ENCODE results near the gene SDR9C7. TPM values are rescaled to one million over a fixed set of nuclear protein-coding genes. Genes with fewer than 3 reads are reported as not detected.
"Not testable (repeated sequence)": the region's sequence is repeated elsewhere in the genome, so short reads cannot be mapped to it uniquely, and the experiment has no call there.

SDR9C7 gene
- total RNA-seq, 6 experiments from 2014 or later: not detected

DNA sequence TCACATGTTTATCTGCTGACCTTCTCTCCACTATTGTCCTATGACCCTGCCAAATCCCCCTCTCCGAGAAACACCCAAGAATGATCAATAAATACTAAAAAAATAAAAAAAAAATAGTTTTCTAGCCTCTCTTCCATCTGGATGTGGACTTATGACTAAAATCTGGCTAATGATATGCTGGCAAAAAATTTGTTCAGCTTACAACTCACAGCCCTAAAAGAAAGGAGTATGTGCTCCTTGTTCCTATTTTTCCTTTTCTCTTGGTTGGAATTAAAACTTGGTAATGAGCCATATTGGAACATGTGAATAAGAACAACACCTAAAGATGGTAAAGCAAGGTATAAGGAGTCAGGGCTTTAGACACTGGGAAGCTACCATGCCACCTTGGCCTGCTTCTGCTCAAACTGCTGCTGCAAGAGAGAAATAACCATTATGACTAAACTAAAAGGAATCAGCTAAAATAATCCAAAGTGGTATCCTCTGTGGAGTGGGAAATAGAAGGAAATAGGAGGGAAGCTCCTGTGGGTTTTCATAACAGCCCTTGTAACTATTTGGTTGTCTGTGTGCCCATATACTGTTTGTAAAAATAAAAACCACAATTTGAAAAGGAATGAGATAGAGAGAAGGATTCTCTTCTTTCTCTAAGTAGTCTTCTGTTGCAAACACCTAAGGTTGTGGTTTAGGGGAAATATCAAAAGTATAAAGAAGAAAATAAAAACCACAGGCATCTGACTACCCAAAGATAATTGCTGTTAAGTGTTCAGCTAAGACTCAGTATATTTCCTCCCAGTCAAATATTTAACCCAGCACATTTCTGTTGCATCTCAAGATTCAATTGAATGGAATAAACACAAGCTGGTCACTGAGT lies 53.8 kb downstream of the SDR9C7 start:
- Mint-ChIP-seq H3K4me3 (no peak overlapping the region), H3K36me3 (ENCODE audit: low read depth) (no peaks in the 10 kb centered on the region), H3K27ac (no peak overlapping the region), H3K9me3 (peaks cover 4% of the 10 kb centered on the region; the same call in 1 of the 2 replicates), H3K27me3 (ENCODE audit: insufficient read depth) (peaks cover 8% of the 10 kb centered on the region), H3K4me1 (ENCODE audit: low read depth) (peaks cover 22% of the 10 kb centered on the region)
- TF ChIP-seq, protein P1, sequence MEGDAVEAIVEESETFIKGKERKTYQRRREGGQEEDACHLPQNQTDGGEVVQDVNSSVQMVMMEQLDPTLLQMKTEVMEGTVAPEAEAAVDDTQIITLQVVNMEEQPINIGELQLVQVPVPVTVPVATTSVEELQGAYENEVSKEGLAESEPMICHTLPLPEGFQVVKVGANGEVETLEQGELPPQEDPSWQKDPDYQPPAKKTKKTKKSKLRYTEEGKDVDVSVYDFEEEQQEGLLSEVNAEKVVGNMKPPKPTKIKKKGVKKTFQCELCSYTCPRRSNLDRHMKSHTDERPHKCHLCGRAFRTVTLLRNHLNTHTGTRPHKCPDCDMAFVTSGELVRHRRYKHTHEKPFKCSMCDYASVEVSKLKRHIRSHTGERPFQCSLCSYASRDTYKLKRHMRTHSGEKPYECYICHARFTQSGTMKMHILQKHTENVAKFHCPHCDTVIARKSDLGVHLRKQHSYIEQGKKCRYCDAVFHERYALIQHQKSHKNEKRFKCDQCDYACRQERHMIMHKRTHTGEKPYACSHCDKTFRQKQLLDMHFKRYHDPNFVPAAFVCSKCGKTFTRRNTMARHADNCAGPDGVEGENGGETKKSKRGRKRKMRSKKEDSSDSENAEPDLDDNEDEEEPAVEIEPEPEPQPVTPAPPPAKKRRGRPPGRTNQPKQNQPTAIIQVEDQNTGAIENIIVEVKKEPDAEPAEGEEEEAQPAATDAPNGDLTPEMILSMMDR (IDR thresholded peaks at IDR 0.05): no peak
- peak; percentile 25 for DNase-seq

DNA sequence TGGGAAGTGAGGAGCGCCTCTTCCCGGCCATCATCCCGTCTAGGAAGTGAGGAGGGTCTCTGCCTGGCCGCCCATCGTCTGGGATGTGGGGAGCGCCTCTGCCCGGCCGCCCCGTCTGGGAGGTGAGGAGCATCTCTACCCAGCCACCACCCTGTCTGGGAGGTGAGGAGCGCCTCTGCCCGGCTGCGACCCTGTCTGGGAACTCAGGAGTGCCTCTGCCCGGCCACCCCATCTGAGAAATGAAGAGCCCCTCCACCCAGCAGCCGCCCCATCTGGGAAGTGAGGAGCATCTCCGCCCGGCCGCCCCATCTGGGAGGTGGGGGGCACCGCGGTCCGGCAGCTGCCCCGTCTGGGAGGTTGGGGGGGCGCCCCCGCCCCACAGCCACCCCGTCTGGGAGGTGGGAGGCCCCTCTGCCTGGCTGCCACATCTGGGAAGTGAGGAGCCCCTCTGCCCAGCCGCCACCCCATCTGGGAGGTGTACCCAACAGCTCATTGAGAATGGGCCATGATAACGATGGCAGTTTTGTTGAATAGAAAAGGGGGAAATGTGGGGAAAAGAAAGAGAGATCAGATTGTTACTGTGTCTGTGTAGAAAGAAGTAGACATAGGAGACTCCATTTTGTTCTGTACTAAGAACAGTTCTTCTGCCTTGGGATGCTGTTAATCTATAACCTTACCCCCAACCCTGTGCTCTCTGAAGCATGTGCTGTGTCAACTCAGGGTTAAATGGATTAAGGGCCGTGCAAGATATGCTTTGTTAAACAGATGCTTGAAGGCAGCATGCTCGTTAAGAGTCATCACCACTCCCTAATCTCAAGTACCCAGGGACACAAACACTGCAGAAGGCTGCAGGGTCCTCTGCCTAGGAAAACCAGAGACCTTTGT lies 54.7 kb downstream of the SDR9C7 start:
- not testable (repeated sequence) for H3K9me3 Mint-ChIP-seq; H3K27ac Mint-ChIP-seq; DNase-seq; H3K4me3 Mint-ChIP-seq; H3K36me3 Mint-ChIP-seq (ENCODE audit: low read depth)
- Mint-ChIP-seq H3K27me3 (ENCODE audit: insufficient read depth) (peaks cover 14% of the 10 kb centered on the region), H3K4me1 (ENCODE audit: low read depth) (peaks cover 19% of the 10 kb centered on the region)

DNA sequence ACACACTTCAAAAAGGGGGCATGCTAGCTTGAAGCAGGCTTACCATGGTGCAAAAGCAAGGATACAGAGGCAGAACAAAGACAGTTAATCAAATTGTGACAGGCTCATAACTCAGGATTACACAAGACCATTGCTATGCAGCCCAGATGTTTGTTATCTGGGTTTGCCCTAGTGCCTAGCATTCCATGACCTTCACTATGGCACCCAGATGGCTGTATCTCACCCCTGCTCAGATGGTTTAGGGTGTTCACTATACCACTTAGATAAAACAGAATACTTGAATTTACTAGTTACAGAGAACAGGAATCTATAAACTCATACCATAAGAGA lies 56.2 kb downstream of the SDR9C7 start:
- no peak for DNase-seq
- no peaks in the 10 kb centered on the region for H3K36me3 Mint-ChIP-seq (ENCODE audit: low read depth)
- no peak overlapping the region for H3K27ac Mint-ChIP-seq
- H3K4me3 Mint-ChIP-seq: no peak overlapping the region
- peaks cover 15% of the 10 kb centered on the region for H3K27me3 Mint-ChIP-seq (ENCODE audit: insufficient read depth)
- TF ChIP-seq, protein P1 (IDR thresholded peaks at IDR 0.05): no peak
- H3K9me3 Mint-ChIP-seq: peaks cover 4% of the 10 kb centered on the region; the same call in 1 of the 2 replicates
- peaks cover 17% of the 10 kb centered on the region for H3K4me1 Mint-ChIP-seq (ENCODE audit: low read depth)

DNA sequence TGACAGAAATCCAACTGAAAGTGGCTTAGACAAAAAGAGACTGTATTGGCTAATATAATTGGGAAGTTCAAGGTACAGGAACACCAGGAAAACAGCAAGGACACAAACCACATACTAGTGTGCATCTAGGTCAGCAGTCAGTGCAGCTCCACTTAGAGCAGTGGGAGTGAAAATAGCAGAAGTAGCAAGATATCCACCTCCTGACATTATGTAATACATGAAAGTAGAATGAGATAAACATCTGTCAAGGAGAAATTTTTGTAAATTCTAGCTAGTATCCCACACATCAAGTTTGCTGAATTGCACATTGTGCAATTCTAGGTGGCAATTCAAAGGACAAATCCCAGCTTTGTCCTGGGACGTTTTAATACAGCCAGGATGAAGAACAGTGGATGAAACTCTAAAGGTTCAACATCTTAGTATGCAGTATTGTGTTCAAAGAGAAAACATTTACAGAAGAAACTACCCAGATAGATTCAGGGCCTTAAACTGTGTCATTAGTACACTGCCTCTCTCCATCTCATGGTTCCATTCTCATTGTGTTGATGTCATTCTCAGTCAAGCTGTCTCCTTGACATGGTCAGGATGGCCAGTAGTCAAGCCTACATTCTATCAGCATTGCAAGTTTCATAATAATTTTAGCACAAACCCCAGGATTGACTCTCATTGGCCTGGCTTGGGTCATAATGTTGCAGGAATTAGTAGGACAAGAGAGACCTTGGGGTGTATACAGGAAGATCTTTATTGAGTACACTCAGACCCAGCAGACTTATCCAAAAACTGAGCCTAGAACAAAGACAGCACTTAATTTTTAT lies 56.8 kb downstream of the SDR9C7 start:
- Mint-ChIP-seq H3K4me1 (ENCODE audit: low read depth) (peaks cover 19% of the 10 kb centered on the region), H3K4me3 (no peak overlapping the region), H3K9me3 (peaks cover 4% of the 10 kb centered on the region; the same call in 1 of the 2 replicates), H3K36me3 (ENCODE audit: low read depth) (no peaks in the 10 kb centered on the region), H3K27me3 (ENCODE audit: insufficient read depth) (peaks cover 15% of the 10 kb centered on the region), H3K27ac (no peak overlapping the region)
- TF ChIP-seq, protein P1 (IDR thresholded peaks at IDR 0.05): no peak
- DNase-seq: no peak

DNA sequence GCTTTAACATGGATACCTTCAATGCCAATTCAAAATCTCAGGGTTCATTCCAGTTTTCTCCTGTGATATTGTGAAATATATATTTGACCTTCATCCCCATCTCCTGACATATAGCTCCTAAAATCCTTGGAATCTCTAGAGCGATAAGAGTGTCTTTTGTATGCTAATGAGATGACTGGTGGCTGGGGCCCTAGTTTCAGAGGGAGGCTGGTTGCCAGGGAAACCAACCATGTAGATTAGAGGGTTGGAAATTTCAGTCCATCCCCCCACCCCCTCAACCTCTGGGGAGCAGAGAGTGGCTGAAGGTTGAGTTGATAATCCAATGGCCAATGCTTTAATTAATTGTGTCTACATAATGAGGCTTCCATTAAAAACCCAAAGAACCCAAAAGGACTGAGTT lies 59.4 kb downstream of the SDR9C7 start:
- Mint-ChIP-seq H3K36me3 (ENCODE audit: low read depth) (no peaks in the 10 kb centered on the region), H3K4me1 (ENCODE audit: low read depth) (peaks cover 11% of the 10 kb centered on the region; the same call in 1 of the 2 replicates), H3K4me3 (no peak overlapping the region), H3K9me3 (no peaks in the 10 kb centered on the region), H3K27me3 (ENCODE audit: insufficient read depth) (peaks cover 15% of the 10 kb centered on the region), H3K27ac (no peak overlapping the region)
- DNase-seq: no peak
- TF ChIP-seq, protein P1 (IDR thresholded peaks at IDR 0.05): no peak
